ENCODE data around the gene FAM20B. TPM values are rescaled to one million over a fixed set of nuclear protein-coding genes. Genes with fewer than 3 reads are reported as not detected.
"Not testable (repeated sequence)": the region's sequence is repeated elsewhere in the genome, so short reads cannot be mapped to it uniquely, and the experiment has no call there.

The FAM20B gene
- total RNA-seq, 2 experiments from 2014 or later, result 38.1 to 39.2 TPM

- no peaks in the 10 kb centered on the region for H3K9me3 Mint-ChIP-seq
- H3K27me3 Mint-ChIP-seq, result no peaks in the 10 kb centered on the region
- H3K36me3 Mint-ChIP-seq, result no peaks in the 10 kb centered on the region
- intact Hi-C loops (cut with micrococcal nuclease), result loop anchor here (1.0 to 5.0 kb wide), 5 partner anchors 7 to 925 kb away; partner anchors contain the start of genes AXDND1, CEP350, SOAT1 and TOR1AIP1
- no peak for DNase-seq
- H3K4me3 Mint-ChIP-seq, result peak overlapping the region; percentile 87
- POLR2A ChIA-PET, result interaction anchor here (0.8 kb wide), 1 partner anchor 339 kb away, joined by 3 read pairs; the partner anchor contains the start of gene AXDND1
- peak overlapping the region; percentile 85 for H3K27ac Mint-ChIP-seq
- peaks cover 53% of the 10 kb centered on the region for H3K4me1 Mint-ChIP-seq (ENCODE audit: low read depth)
- CTCF ChIA-PET, result interaction anchor here (0.6 kb wide), 1 partner anchor 788 kb away, joined by 3 read pairs; no protein-coding TSS in a partner anchor
Observed at GRCh38 chr1:179026813-179027669, 1.3 kb downstream of the FAM20B start.

- Mint-ChIP-seq H3K4me1 (ENCODE audit: low read depth) (peaks cover 69% of the 10 kb centered on the region), H3K4me3 (peak overlapping the region; percentile 10), H3K9me3 (no peaks in the 10 kb centered on the region), H3K36me3 (peaks cover 1% of the 10 kb centered on the region), H3K27me3 (no peaks in the 10 kb centered on the region), H3K27ac (peak overlapping the region; percentile 14)
- no peak for DNase-seq
- intact Hi-C loops (cut with micrococcal nuclease), result loop anchor here (5.0 kb wide), 3 partner anchors 338 to 923 kb away; partner anchors contain the start of genes AXDND1, CEP350 and TOR1AIP1
- CTCF ChIA-PET, result interaction anchor here (1.5 kb wide), 1 partner anchor 27 kb away, joined by 3 read pairs; no protein-coding TSS in a partner anchor
- POLR2A ChIA-PET, result interaction anchor here (1.2 kb wide), 1 partner anchor 52 kb away, joined by 3 read pairs; no protein-coding TSS in a partner anchor
Observed at GRCh38 chr1:179029321-179029759, 3.6 kb downstream of the FAM20B start.

- intact Hi-C loops (cut with micrococcal nuclease), result no loop called here
- H3K4me1 Mint-ChIP-seq (ENCODE audit: low read depth), result peaks cover 75% of the 10 kb centered on the region
- ChIA-PET POLR2A (interaction anchor here (1.2 kb wide), 1 partner anchor 51 kb away, joined by 3 read pairs; no protein-coding TSS in a partner anchor), CTCF (interaction anchor here (1.5 kb wide), 1 partner anchor 27 kb away, joined by 3 read pairs; no protein-coding TSS in a partner anchor)
- DNase-seq, result no peak
- no peaks in the 10 kb centered on the region for H3K9me3 Mint-ChIP-seq
- peaks cover 1% of the 10 kb centered on the region for H3K36me3 Mint-ChIP-seq
- no peaks in the 10 kb centered on the region for H3K27me3 Mint-ChIP-seq
- H3K4me3 Mint-ChIP-seq, result no peak overlapping the region
- no peak overlapping the region for H3K27ac Mint-ChIP-seq
Observed at GRCh38 chr1:179030130-179030529, 4.4 kb downstream of the FAM20B start.

GRCh38 chr1:179030683-179031082 lies 5.0 kb downstream of the FAM20B start:
- peaks cover 1% of the 10 kb centered on the region for H3K36me3 Mint-ChIP-seq

GRCh38 chr1:179031284-179031683 lies 5.6 kb downstream of the FAM20B start:
- Mint-ChIP-seq H3K36me3 (peaks cover 1% of the 10 kb centered on the region), H3K4me1 (ENCODE audit: low read depth) (peaks cover 82% of the 10 kb centered on the region), H3K27me3 (no peaks in the 10 kb centered on the region), H3K9me3 (no peaks in the 10 kb centered on the region), H3K27ac (peak overlapping the region; percentile 16), H3K4me3 (peak overlapping the region; percentile 25)
- POLR2A ChIA-PET, result no interaction called here
- DNase-seq, result no peak
- CTCF ChIA-PET, result interaction anchor here (1.4 kb wide), 1 partner anchor 28 kb away, joined by 4 read pairs; no protein-coding TSS in a partner anchor
- intact Hi-C loops (cut with micrococcal nuclease), result no loop called here

More at GRCh38 chr1:179030683-179031082, 5.0 kb downstream of the FAM20B start:
- ChIA-PET POLR2A (no interaction called here), CTCF (interaction anchor here (1.4 kb wide), 1 partner anchor 27 kb away, joined by 4 read pairs; no protein-coding TSS in a partner anchor)
- H3K27me3 Mint-ChIP-seq, result no peaks in the 10 kb centered on the region
- peaks cover 77% of the 10 kb centered on the region for H3K4me1 Mint-ChIP-seq (ENCODE audit: low read depth)
- no peak for DNase-seq
- H3K9me3 Mint-ChIP-seq, result no peaks in the 10 kb centered on the region
- intact Hi-C loops (cut with micrococcal nuclease), result no loop called here
- H3K4me3 Mint-ChIP-seq, result no peak overlapping the region
- H3K27ac Mint-ChIP-seq, result peak overlapping the region; percentile 16

GRCh38 chr1:179031855-179032513 lies 6.3 kb downstream of the FAM20B start:
- POLR2A ChIA-PET, result no interaction called here
- no peak overlapping the region for H3K27ac Mint-ChIP-seq

GRCh38 chr1:179034720-179035119 lies 9.0 kb downstream of the FAM20B start:
- Mint-ChIP-seq H3K9me3 (no peaks in the 10 kb centered on the region), H3K27me3 (no peaks in the 10 kb centered on the region), H3K36me3 (peaks cover 1% of the 10 kb centered on the region), H3K27ac (peak overlapping the region; percentile 68), H3K4me3 (no peak overlapping the region), H3K4me1 (ENCODE audit: low read depth) (peaks cover 85% of the 10 kb centered on the region)
- no peak for DNase-seq
- ChIA-PET POLR2A (no interaction called here), CTCF (no interaction called here)
- intact Hi-C loops (cut with micrococcal nuclease), result loop anchor here (1.0 to 5.0 kb wide), 8 partner anchors 8 to 308 kb away; partner anchors contain the start of gene ABL2

More at GRCh38 chr1:179031855-179032513, 6.3 kb downstream of the FAM20B start:
- CTCF ChIA-PET, result interaction anchor here (1.4 kb wide), 1 partner anchor 29 kb away, joined by 4 read pairs; no protein-coding TSS in a partner anchor
- no peaks in the 10 kb centered on the region for H3K27me3 Mint-ChIP-seq
- no peak for DNase-seq
- peaks cover 1% of the 10 kb centered on the region for H3K36me3 Mint-ChIP-seq
- no peaks in the 10 kb centered on the region for H3K9me3 Mint-ChIP-seq
- intact Hi-C loops (cut with micrococcal nuclease), result no loop called here
- no peak overlapping the region for H3K4me3 Mint-ChIP-seq
- H3K4me1 Mint-ChIP-seq (ENCODE audit: low read depth), result peaks cover 86% of the 10 kb centered on the region

- H3K27ac Mint-ChIP-seq, result peak overlapping the region; percentile 38
- peaks cover 1% of the 10 kb centered on the region for H3K36me3 Mint-ChIP-seq
- H3K4me3 Mint-ChIP-seq, result no peak overlapping the region
- no peaks in the 10 kb centered on the region for H3K9me3 Mint-ChIP-seq
- DNase-seq, result peak; percentile 56
- peaks cover 63% of the 10 kb centered on the region for H3K4me1 Mint-ChIP-seq (ENCODE audit: low read depth)
- no peaks in the 10 kb centered on the region for H3K27me3 Mint-ChIP-seq
- CTCF ChIA-PET, result interaction anchor here (1.2 kb wide), 1 partner anchor 43 kb away, joined by 4 read pairs; no protein-coding TSS in a partner anchor
- intact Hi-C loops (cut with micrococcal nuclease), result loop anchor here (5.0 kb wide), 1 partner anchor 105 kb away; no protein-coding TSS in a partner anchor
- POLR2A ChIA-PET, result interaction anchor here (0.7 kb wide), 1 partner anchor 21 kb away, joined by 5 read pairs; no protein-coding TSS in a partner anchor
Observed at GRCh38 chr1:179036844-179037465, 11.3 kb downstream of the FAM20B start.

GRCh38 chr1:179038528-179039281 lies 13.0 kb downstream of the FAM20B start:
- CTCF ChIA-PET, result interaction anchor here (1.4 kb wide), 1 partner anchor 40 kb away, joined by 4 read pairs; no protein-coding TSS in a partner anchor
- POLR2A ChIA-PET, result no interaction called here
- DNase-seq, result no peak
- Mint-ChIP-seq H3K9me3 (no peaks in the 10 kb centered on the region), H3K4me3 (no peak overlapping the region), H3K36me3 (peaks cover 4% of the 10 kb centered on the region), H3K27ac (no peak overlapping the region), H3K27me3 (no peaks in the 10 kb centered on the region), H3K4me1 (ENCODE audit: low read depth) (peaks cover 54% of the 10 kb centered on the region)
- intact Hi-C loops (cut with micrococcal nuclease), result loop anchor here (5.0 kb wide), 1 partner anchor 104 kb away; no protein-coding TSS in a partner anchor

- POLR2A ChIA-PET, DNase-seq, H3K9me3 Mint-ChIP-seq, H3K27me3 Mint-ChIP-seq, H3K27ac Mint-ChIP-seq, H3K4me3 Mint-ChIP-seq, CTCF ChIA-PET, H3K36me3 Mint-ChIP-seq: not testable (repeated sequence)
- intact Hi-C loops (cut with micrococcal nuclease), result loop anchor here (5.0 kb wide), 1 partner anchor 103 kb away; no protein-coding TSS in a partner anchor
- H3K4me1 Mint-ChIP-seq (ENCODE audit: low read depth), result peaks cover 45% of the 10 kb centered on the region
Observed at GRCh38 chr1:179039502-179040174, 13.9 kb downstream of the FAM20B start.
